GM19035 (cell line): ENCODE measurements around the gene AIFM1.

Source experiments
- ATAC-seq: cut with Tn5 transposase; IDR thresholded peaks from one replicate; pipeline ENCODE4 v1.9.1; 2021; ENCODE audit not compliant: unreplicated experiment

Gene AIFM1

DNA sequence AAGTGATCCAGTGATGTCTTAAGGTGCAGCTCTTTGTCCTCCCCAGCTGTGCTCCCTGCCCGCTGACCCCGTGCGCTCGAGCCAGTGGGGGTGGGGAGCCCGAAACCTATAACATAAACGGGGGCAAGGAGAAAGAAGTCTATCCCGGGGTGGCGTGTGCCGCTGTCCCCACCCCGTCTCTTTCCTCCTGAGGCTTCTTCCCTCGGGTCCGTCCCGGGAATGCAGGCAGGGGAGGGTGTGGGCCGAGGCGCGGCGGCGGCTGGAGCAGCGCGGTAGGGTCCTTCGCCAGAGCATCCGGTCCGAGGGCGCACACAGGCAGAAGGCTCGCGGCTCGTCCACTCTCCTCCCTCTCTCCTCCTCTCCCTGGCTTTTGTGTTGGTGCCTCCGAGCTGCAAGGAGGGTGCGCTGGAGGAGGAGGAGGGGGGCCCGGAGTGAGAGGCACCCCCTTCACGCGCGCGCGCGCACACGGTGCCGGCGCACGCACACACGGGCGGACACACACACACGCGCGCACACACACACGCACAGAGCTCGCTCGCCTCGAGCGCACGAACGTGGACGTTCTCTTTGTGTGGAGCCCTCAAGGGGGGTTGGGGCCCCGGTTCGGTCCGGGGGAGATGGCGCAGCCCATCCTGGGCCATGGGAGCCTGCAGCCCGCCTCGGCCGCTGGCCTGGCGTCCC, 5.9 kb upstream of the AIFM1 start, which contains the start of gene RAB33A:
Gene RAB33A, plus strand, starts transcription at position 517 of the 681 bp plus-strand sequence. Its CDS starts 101 bp downstream, at position 618.
- ATAC-seq, result peak; percentile 9

DNA sequence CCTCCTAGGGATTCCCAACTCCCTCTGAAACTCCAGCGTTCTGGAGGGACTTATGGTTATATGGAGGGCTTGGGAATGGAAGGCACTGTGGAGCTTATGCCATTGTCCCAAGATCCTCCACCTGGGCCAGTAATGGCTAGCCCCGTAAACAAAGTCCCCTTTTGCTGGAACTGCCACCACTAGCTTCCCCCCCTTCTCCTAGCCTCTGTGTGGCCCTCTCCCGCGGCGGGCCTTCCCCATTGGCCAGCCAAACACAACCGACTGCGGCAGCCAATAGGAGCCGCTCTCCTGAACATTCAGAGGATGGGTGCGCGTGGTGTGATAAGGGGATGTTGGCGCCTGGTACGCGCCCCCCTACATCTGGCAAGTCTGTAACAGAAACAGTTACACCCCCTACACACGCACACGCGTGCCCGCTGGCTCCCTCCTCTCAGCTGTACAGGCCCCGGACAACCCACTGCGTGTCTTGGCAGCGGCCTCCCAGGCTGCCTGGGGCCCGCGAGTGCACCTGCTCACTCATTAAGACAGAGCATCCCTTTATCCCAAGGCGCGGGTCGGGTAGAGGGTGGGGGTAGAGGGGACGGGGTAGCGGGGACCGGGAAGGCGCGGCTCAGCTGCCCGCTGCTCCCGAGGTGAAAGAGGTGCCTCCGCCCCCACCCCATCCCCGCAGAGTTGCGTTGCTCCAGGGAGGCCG, 5.3 kb upstream of the AIFM1 start:
- peak; percentile 77 for ATAC-seq

DNA sequence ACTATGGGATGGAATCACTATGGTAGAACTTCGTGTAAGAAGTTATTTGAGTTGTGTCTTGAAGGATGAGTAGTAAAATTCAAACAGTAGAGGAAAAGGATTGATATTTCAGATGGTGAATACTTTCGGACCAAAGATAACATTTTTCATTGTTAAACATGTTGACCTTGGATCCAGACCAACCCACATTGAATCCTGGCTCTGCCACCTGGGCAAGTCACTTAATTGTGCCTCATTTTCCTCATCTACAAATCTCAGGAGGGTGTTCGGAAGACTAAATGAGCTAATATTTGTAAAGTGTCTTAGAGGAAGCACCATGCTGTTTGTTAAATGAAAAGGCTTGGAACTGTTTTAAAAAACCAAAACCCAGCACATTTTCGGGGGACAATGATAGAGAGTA, 1.4 kb upstream of the AIFM1 start:
- ATAC-seq, result no peak

DNA sequence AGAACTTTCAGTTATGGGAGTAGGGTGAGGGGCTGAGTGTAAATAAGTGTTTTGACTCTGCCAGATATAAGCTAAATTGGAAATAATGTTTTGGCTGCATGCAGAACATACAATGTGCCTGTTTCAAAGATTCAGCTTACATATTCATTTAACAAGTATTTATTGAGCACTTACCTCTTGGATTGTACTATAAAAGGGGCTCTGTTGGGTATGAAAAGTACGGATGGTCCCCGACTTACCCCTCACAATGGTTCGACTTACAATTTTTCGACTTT, 799 bp upstream of the AIFM1 start:
- no peak for ATAC-seq

DNA sequence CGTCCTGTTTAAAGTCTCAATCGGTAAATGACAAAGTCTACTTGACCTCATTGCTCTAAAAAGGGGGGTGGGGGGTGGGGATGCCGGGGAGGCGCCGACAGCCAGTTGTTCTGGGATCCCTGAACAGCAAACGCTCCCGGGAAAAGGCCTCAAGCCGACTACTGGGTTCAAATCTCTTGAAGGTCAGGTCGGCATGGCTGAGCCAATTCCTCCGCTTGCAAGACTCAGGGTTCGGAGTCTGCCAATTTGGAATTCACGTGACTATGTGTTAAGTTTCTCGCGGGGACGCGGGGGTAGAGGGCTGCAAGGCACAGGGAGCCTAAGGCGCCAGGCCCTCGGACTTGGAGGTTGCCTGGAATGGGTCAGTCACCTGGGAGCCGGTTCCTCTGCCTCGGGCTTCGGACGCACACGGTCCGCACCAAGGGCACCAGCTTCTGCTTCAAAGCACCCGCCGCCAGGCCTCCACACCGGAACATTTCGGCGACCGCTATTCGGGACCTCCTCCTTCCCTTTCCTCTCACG, 399 bp downstream of the AIFM1 start:
- no peak for ATAC-seq

GRCh38 chrX:130163398-130163797, 2.2 kb downstream of the AIFM1 start:
- no peak for ATAC-seq

GRCh38 chrX:130162094-130162735, 3.4 kb downstream of the AIFM1 start:
- no peak for ATAC-seq

DNA sequence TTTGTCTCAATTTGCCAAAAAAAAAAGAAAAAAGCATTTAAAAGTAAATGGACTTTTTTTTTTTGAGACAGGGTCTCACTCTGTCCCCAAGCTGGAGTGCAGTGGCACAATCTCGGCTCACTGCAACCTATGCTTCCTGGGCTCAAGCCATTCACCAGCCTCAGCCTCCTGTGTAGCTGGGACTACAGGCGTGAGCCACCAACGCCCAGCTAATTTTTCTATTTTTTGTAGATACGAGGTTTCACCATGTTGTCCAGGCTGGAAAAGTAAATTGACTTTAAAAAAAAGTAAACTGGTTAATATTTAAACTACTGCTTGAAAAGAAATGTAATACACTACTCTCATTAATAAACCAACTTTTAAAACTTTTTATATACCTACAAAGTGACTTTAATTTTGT, 5.9 kb downstream of the AIFM1 start:
- no peak for ATAC-seq

DNA sequence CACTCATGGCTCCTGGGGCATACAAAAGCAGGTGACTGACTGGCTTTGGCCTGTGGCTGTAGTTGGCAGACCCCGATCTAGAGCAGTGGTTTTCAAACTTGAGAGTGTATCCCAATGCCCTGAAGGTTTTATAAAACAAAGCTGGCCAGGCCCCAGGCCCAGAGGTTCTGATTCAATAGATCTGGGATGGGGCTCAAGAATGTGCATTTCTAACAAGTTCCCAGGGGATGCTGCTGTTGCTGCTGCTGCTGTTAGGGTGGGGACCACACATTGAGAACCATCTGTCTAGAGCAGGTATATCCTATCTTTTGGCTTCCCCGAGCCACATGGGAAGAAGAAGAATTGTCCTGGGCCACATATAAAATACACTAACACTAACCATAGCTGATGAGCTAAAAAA, 7.3 kb downstream of the AIFM1 start:
- no peak for ATAC-seq

DNA sequence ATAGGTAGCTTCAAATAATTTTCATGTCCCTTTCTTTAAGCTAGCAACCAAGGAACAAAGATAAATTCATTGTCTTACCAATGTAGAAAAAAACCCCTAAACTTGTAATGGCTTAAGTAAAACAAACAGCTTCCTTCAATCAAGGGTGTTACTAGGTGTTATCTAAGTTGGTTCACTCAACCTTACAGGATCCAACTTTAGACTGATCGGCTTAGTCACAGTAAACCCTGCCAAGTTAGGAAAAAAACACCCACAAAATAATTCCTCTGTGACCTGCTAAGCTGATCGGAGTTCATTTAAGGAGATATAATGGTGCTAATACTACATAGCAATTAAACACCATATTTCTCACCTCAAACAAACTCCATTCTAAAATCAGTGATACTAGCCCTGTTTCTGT, 10.1 kb downstream of the AIFM1 start:
- no peak for ATAC-seq

GRCh38 chrX:130147631-130148030, 18.0 kb downstream of the AIFM1 start:
- ATAC-seq, result no peak

DNA sequence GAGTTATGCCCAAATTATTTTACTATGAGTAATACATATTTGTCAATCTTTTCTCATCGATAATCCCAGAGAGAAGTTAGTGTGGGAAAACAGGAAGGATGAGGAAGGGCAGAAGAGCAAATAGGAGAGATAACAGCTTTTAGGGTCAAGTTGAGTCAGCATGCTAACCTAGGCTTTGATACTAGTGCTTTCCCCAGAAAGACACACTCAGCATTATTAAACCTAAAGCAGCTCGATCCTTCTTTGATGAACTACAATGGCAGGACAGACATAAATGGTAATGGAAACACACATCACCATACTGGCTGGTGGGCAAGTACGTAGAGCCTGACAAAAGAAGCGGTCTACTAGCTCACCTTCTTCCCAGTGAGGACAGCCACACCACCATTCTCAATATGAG, 20.5 kb downstream of the AIFM1 start:
- no peak for ATAC-seq

- ATAC-seq, result no peak
Observed at GRCh38 chrX:130144509-130144908, 21.1 kb downstream of the AIFM1 start.

GRCh38 chrX:130139474-130140201, 26.0 kb downstream of the AIFM1 start:
- no peak for ATAC-seq

DNA sequence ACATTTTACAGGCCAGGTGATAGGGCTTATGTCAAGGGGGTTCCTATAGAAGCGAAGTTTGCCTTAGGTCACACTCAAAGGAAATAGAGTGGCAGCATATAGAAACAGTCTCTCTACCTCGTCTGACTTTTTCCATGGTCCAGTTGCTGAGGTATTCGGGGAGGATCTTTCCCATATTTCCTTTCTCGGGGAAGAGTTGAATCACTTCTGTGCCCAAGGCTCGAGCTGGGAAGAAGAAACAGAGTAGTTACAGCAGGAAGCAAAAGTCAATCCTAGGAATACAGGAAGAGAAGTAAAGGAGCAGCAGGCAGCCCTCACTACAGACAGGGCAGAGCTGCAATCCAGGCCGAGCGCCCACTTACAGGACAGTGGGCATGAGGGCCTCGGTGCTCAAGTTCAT, 28.7 kb downstream of the AIFM1 start:
- no peak for ATAC-seq

DNA sequence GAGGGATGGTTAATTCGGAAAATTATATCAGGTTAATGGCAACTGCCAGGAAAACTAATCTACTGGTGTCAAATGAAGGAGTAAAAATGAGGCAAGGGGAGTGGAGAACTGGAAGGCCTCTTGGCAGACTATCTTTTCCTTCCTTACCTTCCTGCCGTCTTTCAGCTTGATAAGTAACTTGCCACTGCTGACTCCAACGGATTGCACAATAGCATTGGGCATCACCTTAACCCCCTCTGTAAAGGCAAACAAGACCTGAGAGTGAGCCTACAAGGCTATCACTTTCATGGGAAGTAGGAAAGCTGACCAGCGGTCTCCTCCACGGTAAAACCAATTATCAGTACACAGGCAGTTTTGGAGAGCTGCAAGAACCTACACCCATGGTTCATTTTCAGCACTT, 29.1 kb downstream of the AIFM1 start:
- ATAC-seq, result no peak

- ATAC-seq, result no peak
Observed at GRCh38 chrX:130130990-130131389, 34.7 kb downstream of the AIFM1 start.

DNA sequence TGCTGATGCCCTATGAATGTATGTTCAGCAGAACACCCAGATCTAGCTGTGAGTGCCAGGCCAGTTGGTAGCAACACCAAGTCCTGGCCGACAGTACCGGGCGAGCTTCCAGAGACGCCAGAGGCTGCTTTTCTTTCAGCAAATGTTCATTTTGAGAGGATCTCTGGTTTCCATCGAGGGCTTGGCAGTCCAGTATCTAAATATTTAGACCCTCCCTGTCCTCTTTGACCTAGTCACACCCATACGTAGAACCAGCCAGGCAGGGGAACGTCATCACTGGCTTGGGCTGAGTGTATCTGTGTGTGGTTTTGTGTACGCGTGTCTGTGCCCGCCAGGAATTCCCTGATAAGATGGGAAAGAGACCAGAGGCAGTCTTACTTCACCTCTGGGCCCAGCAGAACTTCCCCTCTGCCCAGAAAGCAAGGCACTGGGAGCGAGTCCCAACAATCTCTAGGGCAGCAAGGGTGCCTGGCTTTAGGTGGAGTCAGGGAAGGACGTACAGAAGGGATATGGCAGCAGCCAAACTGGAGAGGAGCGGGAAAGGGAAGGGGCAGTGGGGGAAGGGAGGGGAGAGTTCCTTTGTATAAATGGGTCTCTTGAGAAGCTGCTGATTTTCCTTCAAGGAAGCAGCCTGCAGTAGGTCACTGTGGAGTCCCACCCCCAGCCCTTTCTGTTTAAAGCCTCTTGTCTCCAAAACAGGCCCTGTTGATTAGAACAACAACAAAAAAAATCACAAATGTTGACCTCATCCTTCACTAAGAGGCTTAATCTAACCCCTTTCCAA, 40.4 kb downstream of the AIFM1 start:
- no peak for ATAC-seq

DNA sequence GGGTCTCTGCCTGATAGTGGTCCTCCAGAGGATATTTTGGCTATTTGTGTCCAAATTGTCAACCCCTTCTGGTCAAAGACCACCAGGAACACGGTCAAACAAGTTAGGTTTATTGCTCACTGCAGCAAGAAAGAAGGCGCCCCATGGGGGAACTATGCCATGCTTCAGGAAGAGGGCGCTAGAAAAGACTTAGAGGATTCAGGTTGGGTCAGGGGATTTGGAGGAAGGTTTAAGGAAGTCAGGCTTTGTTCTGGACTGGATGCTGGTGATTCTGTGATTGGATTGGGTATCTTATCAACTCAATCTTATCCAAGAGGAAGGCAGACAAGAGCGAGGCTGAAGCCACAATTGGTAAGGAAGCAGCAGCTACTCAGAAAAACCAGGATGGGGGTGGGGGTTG, 41.1 kb downstream of the AIFM1 start:
- no peak for ATAC-seq

GRCh38 chrX:130121505-130121800, 44.2 kb downstream of the AIFM1 start:
- ATAC-seq, result no peak
